ENCODE data around the gene TRIM3. TPM values are rescaled to one million over a fixed set of nuclear protein-coding genes. Genes with fewer than 3 reads are reported as not detected.

The TRIM3 gene
- polyA plus RNA-seq, 4 donors = 16.4 to 32.0 (median 21.0) TPM

- peak; percentile 93 to 95 (median 94) for DNase-seq (ENCODE audit: low read depth in 4 of 4, low spot score in 3 of 4)
Observed at GRCh38 chr11:6481012-6481923, 7.5 kb upstream of the TRIM3 start, which contains the start of the genes ARFIP2 and TIMM10B. Gene ARFIP2 (minus strand): TSS chr11:6481331. CDS start chr11:6480421, 910 bp downstream. Gene TIMM10B (plus strand): TSS chr11:6481501. CDS start chr11:6481517, 16 bp downstream.

GRCh38 chr11:6480299-6480914, 6.7 kb upstream of the TRIM3 start:
- no peak for DNase-seq (ENCODE audit: low read depth in 4 of 4, low spot score in 3 of 4)

- DNase-seq (ENCODE audit: low read depth in 4 of 4, low spot score in 3 of 4) = no peak
Observed at GRCh38 chr11:6476571-6476970, 2.8 kb upstream of the TRIM3 start.

- DNase-seq (ENCODE audit: low read depth in 4 of 4, low spot score in 3 of 4) = no peak
Observed at GRCh38 chr11:6475936-6476335, 2.2 kb upstream of the TRIM3 start.

GRCh38 chr11:6474806-6475500, 1.2 kb upstream of the TRIM3 start:
- no peak for DNase-seq (ENCODE audit: low read depth in 4 of 4, low spot score in 3 of 4)

GRCh38 chr11:6474413-6474792, 662 bp upstream of the TRIM3 start:
- DNase-seq (ENCODE audit: low read depth in 4 of 4, low spot score in 3 of 4) = no peak

GRCh38 chr11:6472934-6473333, 807 bp downstream of the TRIM3 start:
- no peak for DNase-seq (ENCODE audit: low read depth in 4 of 4, low spot score in 3 of 4)

- no peak for DNase-seq (ENCODE audit: low read depth in 4 of 4, low spot score in 3 of 4)
Observed at GRCh38 chr11:6469599-6469998, 4.1 kb downstream of the TRIM3 start.

GRCh38 chr11:6468712-6469495, 4.8 kb downstream of the TRIM3 start:
- peak; percentile 85 to 89 (median 87) for DNase-seq (ENCODE audit: low read depth in 4 of 4, low spot score in 3 of 4)

GRCh38 chr11:6459099-6459450, 14.7 kb downstream of the TRIM3 start:
- DNase-seq (ENCODE audit: low read depth in 4 of 4, low spot score in 3 of 4) = no peak

- no peak for DNase-seq (ENCODE audit: low read depth in 4 of 4, low spot score in 3 of 4)
Observed at GRCh38 chr11:6458352-6459098, 15.2 kb downstream of the TRIM3 start.

- DNase-seq (ENCODE audit: low read depth in 4 of 4, low spot score in 3 of 4) = no peak
Observed at GRCh38 chr11:6457581-6458320, 16.0 kb downstream of the TRIM3 start.

GRCh38 chr11:6456361-6457073, 17.2 kb downstream of the TRIM3 start:
- DNase-seq (ENCODE audit: low read depth in 4 of 4, low spot score in 3 of 4) = no peak

GRCh38 chr11:6455070-6455469, 18.7 kb downstream of the TRIM3 start:
- DNase-seq (ENCODE audit: low read depth in 4 of 4, low spot score in 3 of 4) = no peak

GRCh38 chr11:6453152-6453551, 20.6 kb downstream of the TRIM3 start:
- no peak for DNase-seq (ENCODE audit: low read depth in 4 of 4, low spot score in 3 of 4)

GRCh38 chr11:6452219-6452618, 21.5 kb downstream of the TRIM3 start:
- no peak for DNase-seq (ENCODE audit: low read depth in 4 of 4, low spot score in 3 of 4)

GRCh38 chr11:6448574-6448973, 25.2 kb downstream of the TRIM3 start:
- DNase-seq (ENCODE audit: low read depth in 4 of 4, low spot score in 3 of 4) = no peak

- DNase-seq (ENCODE audit: low read depth in 4 of 4, low spot score in 3 of 4) = no peak
Observed at GRCh38 chr11:6443269-6444003, 30.3 kb downstream of the TRIM3 start.

Measured in left renal pelvis (tissue), 4 donors.